Progenitor cell of endocrine pancreas (in vitro differentiated cells): ENCODE results near the gene GAST. TPM values are rescaled to one million over a fixed set of nuclear protein-coding genes. Genes with fewer than 3 reads are reported as not detected.

Source experiments
- DNase-seq: peaks from one replicate; pipeline ENCODE4 v3.0.0; 2021; ENCODE audit warnings: low spot score; ENCODE audit not compliant: unreplicated experiment
- H3K27ac Mint-ChIP-seq: 2 replicates; pipeline ENCODE4 v1.8.0; 2021; ENCODE audit warnings: mild to moderate bottlenecking, moderate library complexity, mixed read lengths
- H3K27me3 Mint-ChIP-seq: 2 replicates; pipeline ENCODE4 v1.8.0; 2021; ENCODE audit warnings: mixed read lengths
- H3K36me3 Mint-ChIP-seq: 2 replicates; pipeline ENCODE4 v1.8.0; 2022; ENCODE audit warnings: mixed read lengths; ENCODE audit not compliant: insufficient read depth
- H3K4me1 Mint-ChIP-seq: 2 replicates; pipeline ENCODE4 v1.8.0; 2021; ENCODE audit warnings: low read depth, mixed read lengths
- H3K4me3 Mint-ChIP-seq: 2 replicates; pipeline ENCODE4 v1.8.0; 2021; ENCODE audit warnings: low read depth, mild to moderate bottlenecking, moderate library complexity, mixed read lengths
- H3K9me3 Mint-ChIP-seq: 2 replicates; pipeline ENCODE4 v1.8.0; 2021; ENCODE audit warnings: low read depth, mixed read lengths
- total RNA-seq: library from RNA; stranded (reverse); gene quantifications from 2 replicates; pipeline ENCODE4 v1.2.1, GENCODE V29; 2021
- TF ChIP-seq, protein P1 (sequence below): fragments of 200-600 bp; sonication (generic); IDR thresholded peaks from one replicate; pipeline ENCODE4 v1.5.0; 2021; ENCODE audit warnings: antibody characterized with exemption, mild to moderate bottlenecking; ENCODE audit not compliant: unreplicated experiment

GAST gene
- total RNA-seq, 1 donor from 2014 or later, result 28.1 TPM

DNA sequence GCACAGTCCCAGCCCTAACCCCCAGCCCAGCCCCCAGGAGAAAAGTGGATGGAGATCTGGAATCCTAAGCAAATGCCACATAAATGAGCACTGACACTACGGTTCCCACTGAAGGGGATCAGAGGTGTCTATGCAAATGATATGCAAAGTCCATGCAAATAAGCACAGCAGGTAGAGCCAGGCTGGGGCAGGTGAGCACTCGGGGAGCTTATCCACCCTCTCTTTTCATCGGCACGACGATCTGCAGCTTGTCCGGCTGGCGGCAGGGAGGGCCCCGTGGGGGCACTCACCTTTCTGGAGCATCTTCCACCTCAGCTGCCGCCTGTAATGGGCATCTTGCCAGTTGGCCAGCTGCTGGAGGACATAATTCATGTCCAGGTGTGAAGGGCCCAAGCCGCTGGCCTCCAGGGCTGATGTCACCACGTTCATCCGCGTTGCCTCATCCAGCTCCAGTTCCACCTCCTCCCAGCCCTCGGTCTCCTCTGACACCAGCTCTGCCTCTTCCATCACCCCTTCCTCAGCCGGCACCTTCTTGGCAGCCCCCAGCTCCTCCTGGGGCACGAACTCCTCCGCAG lies 12.4 kb downstream of the GAST start:
- H3K36me3 Mint-ChIP-seq, result no peaks in the 10 kb centered on the region
- no peaks in the 10 kb centered on the region for H3K4me1 Mint-ChIP-seq
- DNase-seq, result no peak
- H3K27ac Mint-ChIP-seq, result no peak overlapping the region
- no peaks in the 10 kb centered on the region for H3K9me3 Mint-ChIP-seq
- no peaks in the 10 kb centered on the region for H3K27me3 Mint-ChIP-seq
- TF ChIP-seq, protein P1, sequence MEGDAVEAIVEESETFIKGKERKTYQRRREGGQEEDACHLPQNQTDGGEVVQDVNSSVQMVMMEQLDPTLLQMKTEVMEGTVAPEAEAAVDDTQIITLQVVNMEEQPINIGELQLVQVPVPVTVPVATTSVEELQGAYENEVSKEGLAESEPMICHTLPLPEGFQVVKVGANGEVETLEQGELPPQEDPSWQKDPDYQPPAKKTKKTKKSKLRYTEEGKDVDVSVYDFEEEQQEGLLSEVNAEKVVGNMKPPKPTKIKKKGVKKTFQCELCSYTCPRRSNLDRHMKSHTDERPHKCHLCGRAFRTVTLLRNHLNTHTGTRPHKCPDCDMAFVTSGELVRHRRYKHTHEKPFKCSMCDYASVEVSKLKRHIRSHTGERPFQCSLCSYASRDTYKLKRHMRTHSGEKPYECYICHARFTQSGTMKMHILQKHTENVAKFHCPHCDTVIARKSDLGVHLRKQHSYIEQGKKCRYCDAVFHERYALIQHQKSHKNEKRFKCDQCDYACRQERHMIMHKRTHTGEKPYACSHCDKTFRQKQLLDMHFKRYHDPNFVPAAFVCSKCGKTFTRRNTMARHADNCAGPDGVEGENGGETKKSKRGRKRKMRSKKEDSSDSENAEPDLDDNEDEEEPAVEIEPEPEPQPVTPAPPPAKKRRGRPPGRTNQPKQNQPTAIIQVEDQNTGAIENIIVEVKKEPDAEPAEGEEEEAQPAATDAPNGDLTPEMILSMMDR, result no peak
- no peak overlapping the region for H3K4me3 Mint-ChIP-seq

DNA sequence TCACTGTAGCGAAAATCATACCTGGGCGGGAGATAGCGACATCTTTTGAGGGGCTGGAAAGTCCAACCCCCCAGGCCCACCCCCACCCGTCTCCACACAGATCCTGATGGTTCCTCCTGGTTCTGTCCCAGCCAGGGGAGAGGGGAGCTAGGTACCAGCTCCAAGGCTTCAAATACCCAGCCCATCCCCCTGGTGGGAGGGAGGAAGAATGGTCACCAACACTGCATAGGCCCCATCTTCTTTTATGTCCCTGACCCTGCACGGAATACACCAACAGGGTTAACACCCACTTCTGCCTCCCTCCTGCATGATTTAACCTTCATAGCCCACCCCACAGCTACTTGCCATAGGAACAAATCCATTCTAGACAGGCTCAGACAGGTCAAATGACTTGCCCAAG lies 13.0 kb downstream of the GAST start:
- DNase-seq, result no peak
- TF ChIP-seq, protein P1, result no peak
- H3K27me3 Mint-ChIP-seq, result no peaks in the 10 kb centered on the region
- peak overlapping the region; percentile 1 for H3K27ac Mint-ChIP-seq
- no peaks in the 10 kb centered on the region for H3K36me3 Mint-ChIP-seq
- no peaks in the 10 kb centered on the region for H3K9me3 Mint-ChIP-seq
- H3K4me1 Mint-ChIP-seq, result no peaks in the 10 kb centered on the region
- H3K4me3 Mint-ChIP-seq, result no peak overlapping the region

DNA sequence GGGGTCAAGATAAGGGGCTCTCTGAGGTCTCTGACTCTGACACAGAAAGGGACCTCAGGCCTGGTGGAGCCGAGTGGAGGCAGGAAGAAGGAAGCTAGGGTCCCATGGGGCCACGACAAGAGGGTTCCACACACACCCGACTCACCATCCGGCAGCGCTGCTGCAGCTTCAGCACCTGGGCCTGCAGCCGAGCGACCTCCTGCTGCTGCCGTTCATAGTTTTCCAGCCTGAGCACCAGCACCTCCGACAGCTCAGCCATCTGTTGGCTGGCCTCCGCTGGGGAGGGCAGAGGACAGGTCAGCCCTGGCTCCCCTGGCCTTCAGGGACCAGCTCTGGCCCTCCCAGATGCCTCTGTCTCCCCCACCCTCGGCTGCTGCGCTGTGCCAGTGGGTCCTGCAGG lies 15.9 kb downstream of the GAST start:
- no peak for DNase-seq
- TF ChIP-seq, protein P1, result no peak
- no peak overlapping the region for H3K27ac Mint-ChIP-seq
- no peak overlapping the region for H3K4me3 Mint-ChIP-seq
- no peaks in the 10 kb centered on the region for H3K36me3 Mint-ChIP-seq
- no peaks in the 10 kb centered on the region for H3K9me3 Mint-ChIP-seq
- no peaks in the 10 kb centered on the region for H3K4me1 Mint-ChIP-seq
- peaks cover 25% of the 10 kb centered on the region for H3K27me3 Mint-ChIP-seq

DNA sequence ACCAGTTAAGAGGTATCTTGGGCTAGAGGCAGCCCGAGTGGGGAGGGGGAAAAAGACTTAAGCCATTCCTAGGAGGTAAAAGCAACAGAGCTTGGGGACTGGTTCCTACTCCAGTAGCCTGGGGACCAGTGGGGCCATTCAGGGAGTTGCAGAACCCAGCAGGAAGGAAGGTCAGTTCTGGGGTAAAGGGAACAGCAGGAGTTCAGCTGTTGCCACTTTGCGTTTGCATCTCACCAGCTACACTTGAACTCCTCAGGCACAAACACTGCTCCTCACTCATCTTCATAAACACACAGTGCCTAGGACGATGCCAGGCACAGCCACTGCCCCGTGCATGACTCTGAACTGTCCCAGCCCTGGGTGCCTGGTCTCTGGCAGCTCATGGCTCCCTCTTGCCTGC lies 18.3 kb downstream of the GAST start:
- TF ChIP-seq, protein P1, result no peak
- H3K4me1 Mint-ChIP-seq, result peaks cover 4% of the 10 kb centered on the region
- H3K36me3 Mint-ChIP-seq, result no peaks in the 10 kb centered on the region
- no peak overlapping the region for H3K4me3 Mint-ChIP-seq
- H3K9me3 Mint-ChIP-seq, result no peaks in the 10 kb centered on the region
- no peak overlapping the region for H3K27ac Mint-ChIP-seq
- H3K27me3 Mint-ChIP-seq, result peaks cover 38% of the 10 kb centered on the region
- DNase-seq, result no peak

DNA sequence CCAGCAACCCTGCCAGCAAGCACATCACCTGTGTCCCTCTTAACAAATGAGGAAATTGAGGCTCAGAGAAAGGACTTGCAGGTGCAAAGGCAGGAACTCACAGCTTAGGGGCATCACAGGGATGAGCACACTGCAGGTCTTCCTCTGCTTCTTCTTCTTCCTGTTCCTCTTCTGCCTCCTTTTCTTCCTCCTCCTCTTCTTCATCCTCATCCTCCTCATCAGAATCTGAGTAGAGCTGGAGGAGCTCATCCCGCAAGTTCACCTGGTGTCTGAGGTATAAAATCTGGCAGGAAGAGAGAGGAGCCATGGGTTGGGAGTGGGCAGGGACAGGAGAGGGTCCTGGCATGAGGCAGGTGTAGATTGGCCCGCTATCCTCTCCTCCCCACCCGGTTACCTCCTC lies 19.7 kb downstream of the GAST start:
- Mint-ChIP-seq H3K36me3 (no peaks in the 10 kb centered on the region), H3K27me3 (peaks cover 51% of the 10 kb centered on the region), H3K9me3 (no peaks in the 10 kb centered on the region), H3K27ac (no peak overlapping the region), H3K4me1 (peaks cover 4% of the 10 kb centered on the region), H3K4me3 (no peak overlapping the region)
- DNase-seq, result no peak
- TF ChIP-seq, protein P1, result no peak
